ENCODE data around the gene GFOD1.
"Not testable (repeated sequence)": the region's sequence is repeated elsewhere in the genome, so short reads cannot be mapped to it uniquely, and the experiment has no call there.

The GFOD1 gene

GRCh38 chr6:13511913-13512717 is 24.7 kb upstream of the GFOD1 start:
- DNase-seq (ENCODE audit: low spot score) = no peak

- not testable (repeated sequence) for DNase-seq (ENCODE audit: low spot score)
These were observed 23.8 kb upstream of the GFOD1 start for GRCh38 chr6:13511141-13511571.

GRCh38 chr6:13510433-13510832 is 23.0 kb upstream of the GFOD1 start:
- not testable (repeated sequence) for DNase-seq (ENCODE audit: low spot score)

GRCh38 chr6:13508711-13509705 is 21.6 kb upstream of the GFOD1 start:
- DNase-seq (ENCODE audit: low spot score) = no peak

- no peak for DNase-seq (ENCODE audit: low spot score)
These were observed 20.0 kb upstream of the GFOD1 start for GRCh38 chr6:13507306-13507860.

GRCh38 chr6:13505345-13505734 is 17.9 kb upstream of the GFOD1 start:
- no peak for DNase-seq (ENCODE audit: low spot score)

GRCh38 chr6:13504611-13505344 is 17.4 kb upstream of the GFOD1 start:
- no peak for DNase-seq (ENCODE audit: low spot score)

- no peak for DNase-seq (ENCODE audit: low spot score)
These were observed 13.5 kb upstream of the GFOD1 start for GRCh38 chr6:13500915-13501314.

GRCh38 chr6:13500264-13500663 is 12.9 kb upstream of the GFOD1 start:
- DNase-seq (ENCODE audit: low spot score) = no peak

GRCh38 chr6:13496513-13497190 is 9.3 kb upstream of the GFOD1 start:
- DNase-seq (ENCODE audit: low spot score) = no peak

GRCh38 chr6:13495818-13496217 is 8.4 kb upstream of the GFOD1 start:
- DNase-seq (ENCODE audit: low spot score) = no peak

- no peak for DNase-seq (ENCODE audit: low spot score)
These were observed 7.8 kb upstream of the GFOD1 start for GRCh38 chr6:13495112-13495776.

GRCh38 chr6:13494137-13494536 is 6.7 kb upstream of the GFOD1 start:
- DNase-seq (ENCODE audit: low spot score) = no peak

GRCh38 chr6:13493147-13493546 is 5.7 kb upstream of the GFOD1 start:
- no peak for DNase-seq (ENCODE audit: low spot score)

- no peak for DNase-seq (ENCODE audit: low spot score)
These were observed 5.0 kb upstream of the GFOD1 start for GRCh38 chr6:13492357-13492756.

- DNase-seq (ENCODE audit: low spot score) = no peak
These were observed 4.1 kb upstream of the GFOD1 start for GRCh38 chr6:13491538-13491937.

- DNase-seq (ENCODE audit: low spot score) = no peak
These were observed 3.0 kb upstream of the GFOD1 start for GRCh38 chr6:13490402-13490801.

- DNase-seq (ENCODE audit: low spot score) = no peak
These were observed 1.5 kb upstream of the GFOD1 start for GRCh38 chr6:13488896-13489237.

- no peak for DNase-seq (ENCODE audit: low spot score)
These were observed 855 bp upstream of the GFOD1 start for GRCh38 chr6:13488015-13488895.

- DNase-seq (ENCODE audit: low spot score) = no peak
These were observed 700 bp downstream of the GFOD1 start for GRCh38 chr6:13486679-13487121.
